ENCODE results near the gene COL28A1.

GRCh38 chr7:7504910-7505704 is 30.6 kb downstream of the COL28A1 start:
- no peak for TF ChIP-seq EZH2 (IDR thresholded peaks at IDR 0.05; ENCODE audit: low read length)
- no peak for TF ChIP-seq CTCF (optimal IDR thresholded peaks at IDR 0.05 in 1 of 3, IDR thresholded peaks at IDR 0.05 in 1 of 3, conservative IDR thresholded peaks at IDR 0.05 in 1 of 3; ENCODE audit: extremely low read depth in 1 of 3, insufficient read depth in 2 of 3, low read length in 3 of 3)
